ENCODE measurements around the gene AP4E1.
"Not testable (repeated sequence)": the region's sequence is repeated elsewhere in the genome, so short reads cannot be mapped to it uniquely, and the experiment has no call there.

The AP4E1 gene

DNA sequence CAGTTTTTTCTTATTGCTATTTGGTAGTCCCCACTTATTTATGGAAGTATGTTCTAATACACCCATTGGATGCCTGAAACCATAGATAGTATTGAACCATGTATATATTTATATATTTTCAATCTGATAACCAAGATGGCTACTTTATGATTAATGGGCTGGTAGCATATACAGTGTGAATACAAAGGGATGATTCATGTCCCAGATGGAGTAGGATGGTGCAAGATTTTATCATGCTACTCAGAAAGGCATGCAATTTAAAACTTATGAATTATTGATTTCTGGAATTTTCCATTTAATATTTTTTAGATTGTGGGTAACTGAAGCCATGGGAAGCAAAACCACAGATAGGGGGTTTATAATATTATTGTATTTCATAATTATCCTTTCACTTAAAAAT is 35.2 kb downstream of the AP4E1 start:
- H3K4me1 ChIP-seq (ENCODE audit: control insufficient read depth, insufficient read depth, low read length, unreplicated experiment) = peaks cover 39% of the 10 kb centered on the region
- H2AFZ ChIP-seq (ENCODE audit: low read length, unreplicated experiment) = no peak overlapping the region
- no peak overlapping the region for H3K4me3 ChIP-seq (ENCODE audit: low read depth, low read length)
- no peak overlapping the region for H3K27ac ChIP-seq (ENCODE audit: low read depth, low read length)
- peaks cover 18% of the 10 kb centered on the region for H3K36me3 ChIP-seq (ENCODE audit: insufficient read depth, low read length)
- H3K27me3 ChIP-seq (ENCODE audit: insufficient read depth, low read length) = no peaks in the 10 kb centered on the region
- H3K79me2 ChIP-seq (ENCODE audit: control insufficient read depth, insufficient read depth, low read length, unreplicated experiment) = no peaks in the 10 kb centered on the region

DNA sequence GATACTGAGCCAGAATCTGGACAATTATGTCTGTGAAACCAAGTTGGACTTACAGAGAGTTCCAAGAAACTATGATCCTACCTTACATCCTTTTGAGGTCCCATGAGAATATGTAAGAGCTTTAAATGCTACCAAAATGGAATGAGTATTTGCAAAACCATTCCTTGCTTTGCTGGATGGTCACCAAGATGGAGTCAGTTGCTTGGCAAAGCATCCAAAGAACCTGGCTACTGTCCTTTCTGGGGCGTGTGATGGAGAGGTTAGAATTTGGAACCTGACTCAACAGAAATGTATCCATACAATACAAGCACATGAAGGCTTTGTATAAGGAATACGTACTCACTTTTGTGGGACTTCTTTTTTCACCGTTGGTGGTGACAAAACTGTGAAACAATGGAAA is 36.2 kb downstream of the AP4E1 start:
- Histone ChIP-seq H3K36me3 (ENCODE audit: insufficient read depth, low read length) (peaks cover 22% of the 10 kb centered on the region), H2AFZ (ENCODE audit: low read length, unreplicated experiment) (no peak overlapping the region), H3K4me1 (ENCODE audit: control insufficient read depth, insufficient read depth, low read length, unreplicated experiment) (peaks cover 32% of the 10 kb centered on the region), H3K79me2 (ENCODE audit: control insufficient read depth, insufficient read depth, low read length, unreplicated experiment) (no peaks in the 10 kb centered on the region), H3K27ac (ENCODE audit: low read depth, low read length) (no peak overlapping the region), H3K4me3 (ENCODE audit: low read depth, low read length) (no peak overlapping the region), H3K27me3 (ENCODE audit: insufficient read depth, low read length) (no peaks in the 10 kb centered on the region)

DNA sequence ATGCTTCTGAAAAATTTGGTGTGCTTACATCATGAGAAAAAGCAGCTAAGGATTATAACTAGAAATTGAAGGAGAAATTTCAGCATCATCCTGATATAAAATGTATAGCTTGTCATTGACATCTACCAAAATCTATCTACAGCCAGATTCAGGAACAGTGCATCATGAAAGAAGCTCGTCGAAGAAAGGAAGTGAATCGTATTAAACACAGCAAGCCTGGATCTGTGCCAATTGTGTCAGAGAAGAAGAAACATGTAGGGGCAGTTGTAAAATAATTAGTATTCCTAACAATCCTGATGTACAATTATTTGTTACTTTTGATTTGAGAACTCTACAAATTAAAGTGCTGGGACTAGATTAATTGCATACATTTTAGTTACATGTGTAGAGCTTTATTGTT is 37.2 kb downstream of the AP4E1 start:
- Histone ChIP-seq H3K36me3 (ENCODE audit: insufficient read depth, low read length) (peaks cover 30% of the 10 kb centered on the region), H3K4me1 (ENCODE audit: control insufficient read depth, insufficient read depth, low read length, unreplicated experiment) (peaks cover 21% of the 10 kb centered on the region), H3K27ac (ENCODE audit: low read depth, low read length) (no peak overlapping the region), H3K27me3 (ENCODE audit: insufficient read depth, low read length) (no peaks in the 10 kb centered on the region), H3K4me3 (ENCODE audit: low read depth, low read length) (no peak overlapping the region), H2AFZ (ENCODE audit: low read length, unreplicated experiment) (no peak overlapping the region), H3K79me2 (ENCODE audit: control insufficient read depth, insufficient read depth, low read length, unreplicated experiment) (no peaks in the 10 kb centered on the region)

DNA sequence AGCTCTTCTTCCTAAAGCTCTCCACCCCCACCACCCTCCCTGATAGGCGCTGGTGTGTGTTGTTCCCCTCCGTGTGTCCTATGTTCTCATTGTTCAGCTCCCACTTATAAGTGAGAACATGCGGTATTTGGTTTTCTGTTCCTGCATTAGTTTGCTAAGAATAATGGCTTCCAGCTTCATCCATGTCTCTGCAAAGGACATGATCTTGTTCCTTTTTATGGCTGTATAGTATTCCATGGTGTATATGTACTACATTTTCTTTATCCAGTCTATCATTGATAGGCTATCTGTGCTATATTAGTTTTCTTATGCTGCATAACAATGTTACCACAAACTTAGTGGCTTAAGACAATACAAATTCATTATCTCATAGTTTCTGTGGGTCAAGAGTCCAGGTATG is 42.3 kb downstream of the AP4E1 start:
- H3K36me3 ChIP-seq (ENCODE audit: insufficient read depth, low read length) = peaks cover 41% of the 10 kb centered on the region
- H2AFZ ChIP-seq (ENCODE audit: low read length, unreplicated experiment); H3K27me3 ChIP-seq (ENCODE audit: insufficient read depth, low read length): not testable (repeated sequence)

DNA sequence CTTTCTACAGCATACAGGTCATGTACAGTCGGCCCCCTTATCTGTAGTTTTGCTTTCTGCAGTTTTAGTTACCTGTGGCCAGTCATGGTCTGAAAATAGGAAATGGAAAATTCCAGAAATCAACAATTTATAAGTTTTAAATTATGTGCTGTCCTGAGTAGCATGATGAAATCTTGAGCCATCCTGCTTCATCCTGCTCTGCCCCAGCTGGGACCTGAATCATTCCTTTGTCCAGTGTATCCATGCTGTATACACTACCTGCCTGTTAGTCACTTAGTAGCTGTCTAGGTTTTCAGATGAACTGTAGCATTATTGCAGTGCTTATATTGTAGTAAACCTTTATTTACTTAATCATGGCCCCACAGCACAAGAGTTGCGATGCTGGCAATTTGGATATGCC is 44.8 kb downstream of the AP4E1 start:
- Histone ChIP-seq H3K27ac (ENCODE audit: low read depth, low read length) (no peak overlapping the region), H3K79me2 (ENCODE audit: control insufficient read depth, insufficient read depth, low read length, unreplicated experiment) (peaks cover 7% of the 10 kb centered on the region), H3K27me3 (ENCODE audit: insufficient read depth, low read length) (no peaks in the 10 kb centered on the region), H3K4me3 (ENCODE audit: low read depth, low read length) (no peak overlapping the region), H3K4me1 (ENCODE audit: control insufficient read depth, insufficient read depth, low read length, unreplicated experiment) (no peaks in the 10 kb centered on the region), H3K36me3 (ENCODE audit: insufficient read depth, low read length) (peaks cover 60% of the 10 kb centered on the region), H2AFZ (ENCODE audit: low read length, unreplicated experiment) (no peak overlapping the region)

More for the DNA sequence above, 42.3 kb downstream of the AP4E1 start:
- not testable (repeated sequence) for H3K27ac ChIP-seq (ENCODE audit: low read depth, low read length); H3K4me1 ChIP-seq (ENCODE audit: control insufficient read depth, insufficient read depth, low read length, unreplicated experiment); H3K79me2 ChIP-seq (ENCODE audit: control insufficient read depth, insufficient read depth, low read length, unreplicated experiment); H3K4me3 ChIP-seq (ENCODE audit: low read depth, low read length)

DNA sequence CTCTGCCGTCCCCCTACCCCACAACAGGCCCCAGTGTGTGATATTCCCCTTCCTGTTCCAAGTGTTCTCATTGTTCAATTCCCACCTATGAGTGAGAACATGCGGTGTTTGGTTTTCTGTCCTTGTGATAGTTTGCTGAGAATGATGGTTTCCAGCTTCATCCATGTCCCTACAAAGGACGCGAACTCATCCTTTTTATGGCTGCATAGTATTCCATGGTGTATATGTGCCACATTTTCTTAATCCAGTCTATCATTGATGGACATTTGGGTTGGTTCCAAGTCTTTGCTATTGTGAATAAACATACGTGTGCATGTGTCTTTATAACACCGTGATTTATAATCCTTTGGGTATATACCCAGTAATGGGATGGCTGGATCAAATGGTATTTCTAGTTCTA is 46.4 kb downstream of the AP4E1 start:
- H2AFZ ChIP-seq (ENCODE audit: low read length, unreplicated experiment); H3K27me3 ChIP-seq (ENCODE audit: insufficient read depth, low read length); H3K4me1 ChIP-seq (ENCODE audit: control insufficient read depth, insufficient read depth, low read length, unreplicated experiment); H3K27ac ChIP-seq (ENCODE audit: low read depth, low read length); H3K79me2 ChIP-seq (ENCODE audit: control insufficient read depth, insufficient read depth, low read length, unreplicated experiment); H3K4me3 ChIP-seq (ENCODE audit: low read depth, low read length): not testable (repeated sequence)
- peaks cover 70% of the 10 kb centered on the region for H3K36me3 ChIP-seq (ENCODE audit: insufficient read depth, low read length)

DNA sequence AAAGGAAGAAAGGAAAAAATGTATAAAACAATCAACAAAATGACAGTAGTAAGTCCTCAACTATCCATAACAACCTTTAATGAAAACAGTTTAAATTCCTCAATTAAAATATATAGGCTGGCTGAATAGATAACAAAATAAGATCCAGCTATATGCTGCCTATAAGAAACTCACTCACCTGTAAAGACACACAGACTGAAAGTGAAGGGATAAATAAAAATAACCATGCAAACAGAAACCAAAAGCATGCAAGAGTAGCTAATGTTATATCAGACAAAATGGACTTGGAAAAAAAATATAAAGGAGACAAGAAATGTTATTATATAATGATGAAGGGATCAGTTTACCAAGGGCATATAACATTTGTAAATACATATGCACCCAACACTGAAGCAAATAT is 51.2 kb downstream of the AP4E1 start:
- no peaks in the 10 kb centered on the region for H3K4me1 ChIP-seq (ENCODE audit: control insufficient read depth, insufficient read depth, low read length, unreplicated experiment)
- no peaks in the 10 kb centered on the region for H3K27me3 ChIP-seq (ENCODE audit: insufficient read depth, low read length)
- no peak overlapping the region for H2AFZ ChIP-seq (ENCODE audit: low read length, unreplicated experiment)
- H3K79me2 ChIP-seq (ENCODE audit: control insufficient read depth, insufficient read depth, low read length, unreplicated experiment) = peaks cover 2% of the 10 kb centered on the region
- H3K4me3 ChIP-seq (ENCODE audit: low read depth, low read length) = no peak overlapping the region
- H3K36me3 ChIP-seq (ENCODE audit: insufficient read depth, low read length) = peaks cover 82% of the 10 kb centered on the region
- H3K27ac ChIP-seq (ENCODE audit: low read depth, low read length) = no peak overlapping the region

DNA sequence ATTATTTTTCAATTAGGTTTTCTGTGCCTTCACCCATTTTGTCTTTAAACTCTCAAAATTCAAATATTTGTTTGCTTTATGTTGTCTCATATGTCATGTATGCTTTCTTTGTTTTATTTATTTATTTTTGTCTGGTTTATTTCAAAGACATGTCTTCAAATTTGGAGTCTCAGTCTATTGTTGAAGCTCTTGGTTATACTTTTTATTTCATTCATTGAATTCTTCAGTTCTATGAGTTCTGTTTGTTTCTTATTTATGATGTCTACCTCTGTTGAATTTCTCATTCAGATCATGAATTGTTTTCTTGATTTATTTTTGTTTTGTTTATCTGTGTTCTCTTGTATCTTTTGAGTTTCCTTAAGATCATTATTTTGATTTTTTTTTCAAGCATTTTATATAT is 55.6 kb downstream of the AP4E1 start:
- Histone ChIP-seq H3K36me3 (ENCODE audit: insufficient read depth, low read length) (peaks cover 58% of the 10 kb centered on the region), H3K79me2 (ENCODE audit: control insufficient read depth, insufficient read depth, low read length, unreplicated experiment) (peaks cover 3% of the 10 kb centered on the region), H3K27me3 (ENCODE audit: insufficient read depth, low read length) (no peaks in the 10 kb centered on the region), H2AFZ (ENCODE audit: low read length, unreplicated experiment) (no peak overlapping the region), H3K27ac (ENCODE audit: low read depth, low read length) (no peak overlapping the region), H3K4me1 (ENCODE audit: control insufficient read depth, insufficient read depth, low read length, unreplicated experiment) (no peaks in the 10 kb centered on the region), H3K4me3 (ENCODE audit: low read depth, low read length) (no peak overlapping the region)

DNA sequence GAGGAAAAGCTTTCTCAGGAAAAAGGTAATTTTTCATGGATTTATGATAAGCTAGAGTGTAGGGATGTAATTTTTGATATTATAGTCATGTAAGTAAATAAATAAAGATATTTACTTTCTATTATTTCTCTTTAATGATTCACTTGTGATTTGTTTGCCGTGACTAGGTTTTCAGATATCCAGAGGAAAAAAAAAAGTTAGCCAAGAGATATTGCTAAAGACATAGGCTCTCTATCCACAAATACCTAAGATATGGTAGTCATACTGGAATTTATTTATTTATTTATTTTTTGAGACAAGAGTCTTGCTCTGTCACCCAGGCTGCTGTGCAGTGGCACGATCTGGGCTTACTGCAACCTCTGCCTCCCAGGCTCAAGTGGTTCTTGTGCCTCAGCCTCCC is 59.9 kb downstream of the AP4E1 start:
- H3K27ac ChIP-seq (ENCODE audit: low read depth, low read length) = no peak overlapping the region
- H3K4me3 ChIP-seq (ENCODE audit: low read depth, low read length) = no peak overlapping the region
- no peaks in the 10 kb centered on the region for H3K27me3 ChIP-seq (ENCODE audit: insufficient read depth, low read length)
- H2AFZ ChIP-seq (ENCODE audit: low read length, unreplicated experiment) = no peak overlapping the region
- no peaks in the 10 kb centered on the region for H3K4me1 ChIP-seq (ENCODE audit: control insufficient read depth, insufficient read depth, low read length, unreplicated experiment)
- peaks cover 3% of the 10 kb centered on the region for H3K79me2 ChIP-seq (ENCODE audit: control insufficient read depth, insufficient read depth, low read length, unreplicated experiment)
- peaks cover 58% of the 10 kb centered on the region for H3K36me3 ChIP-seq (ENCODE audit: insufficient read depth, low read length)

DNA sequence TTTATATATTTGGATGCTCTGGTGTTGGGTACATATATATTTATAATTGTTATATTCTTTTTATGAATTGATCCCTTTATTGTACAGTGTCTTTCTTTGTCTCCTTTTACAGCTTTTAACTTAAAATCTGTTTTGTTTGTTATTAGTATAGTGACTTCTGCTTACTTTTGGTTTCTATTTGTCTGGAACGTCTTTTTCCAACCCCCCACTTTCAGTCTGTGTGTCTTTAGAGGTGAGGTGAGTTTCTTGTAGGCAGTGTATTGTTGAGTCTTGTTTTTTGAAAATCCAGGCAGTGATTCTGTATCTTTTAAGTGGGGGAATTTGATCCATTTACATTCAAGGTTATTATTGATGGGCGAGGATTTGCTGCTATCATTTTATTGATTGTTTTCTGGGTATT is 62.0 kb downstream of the AP4E1 start:
- Histone ChIP-seq H3K4me1 (ENCODE audit: control insufficient read depth, insufficient read depth, low read length, unreplicated experiment) (no peaks in the 10 kb centered on the region), H3K27ac (ENCODE audit: low read depth, low read length) (no peak overlapping the region), H2AFZ (ENCODE audit: low read length, unreplicated experiment) (no peak overlapping the region), H3K36me3 (ENCODE audit: insufficient read depth, low read length) (peaks cover 62% of the 10 kb centered on the region), H3K4me3 (ENCODE audit: low read depth, low read length) (no peak overlapping the region), H3K79me2 (ENCODE audit: control insufficient read depth, insufficient read depth, low read length, unreplicated experiment) (no peaks in the 10 kb centered on the region), H3K27me3 (ENCODE audit: insufficient read depth, low read length) (no peaks in the 10 kb centered on the region)

DNA sequence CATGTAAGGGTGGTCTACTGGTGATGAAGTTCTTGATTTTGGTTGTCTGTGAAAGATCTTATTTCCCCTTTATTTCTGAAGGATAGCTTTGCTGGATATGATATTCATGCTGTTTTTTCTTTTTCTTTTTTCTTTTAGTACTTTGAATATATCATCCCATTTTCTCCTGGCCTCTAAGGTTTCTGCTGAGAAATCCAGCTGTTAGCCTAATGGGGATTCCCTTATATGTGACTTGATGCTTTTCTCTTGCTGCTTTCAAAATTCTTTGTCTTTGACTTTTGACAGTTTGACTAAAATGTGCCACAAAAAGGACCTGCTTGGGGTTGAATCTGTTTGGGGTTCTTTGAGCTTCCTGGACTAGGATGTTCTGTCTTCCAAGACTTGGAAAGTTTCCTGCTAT is 62.6 kb downstream of the AP4E1 start:
- no peak overlapping the region for H2AFZ ChIP-seq (ENCODE audit: low read length, unreplicated experiment)
- no peaks in the 10 kb centered on the region for H3K79me2 ChIP-seq (ENCODE audit: control insufficient read depth, insufficient read depth, low read length, unreplicated experiment)
- no peak overlapping the region for H3K27ac ChIP-seq (ENCODE audit: low read depth, low read length)
- no peaks in the 10 kb centered on the region for H3K27me3 ChIP-seq (ENCODE audit: insufficient read depth, low read length)
- H3K36me3 ChIP-seq (ENCODE audit: insufficient read depth, low read length) = peaks cover 68% of the 10 kb centered on the region
- H3K4me3 ChIP-seq (ENCODE audit: low read depth, low read length) = no peak overlapping the region
- H3K4me1 ChIP-seq (ENCODE audit: control insufficient read depth, insufficient read depth, low read length, unreplicated experiment) = no peaks in the 10 kb centered on the region

DNA sequence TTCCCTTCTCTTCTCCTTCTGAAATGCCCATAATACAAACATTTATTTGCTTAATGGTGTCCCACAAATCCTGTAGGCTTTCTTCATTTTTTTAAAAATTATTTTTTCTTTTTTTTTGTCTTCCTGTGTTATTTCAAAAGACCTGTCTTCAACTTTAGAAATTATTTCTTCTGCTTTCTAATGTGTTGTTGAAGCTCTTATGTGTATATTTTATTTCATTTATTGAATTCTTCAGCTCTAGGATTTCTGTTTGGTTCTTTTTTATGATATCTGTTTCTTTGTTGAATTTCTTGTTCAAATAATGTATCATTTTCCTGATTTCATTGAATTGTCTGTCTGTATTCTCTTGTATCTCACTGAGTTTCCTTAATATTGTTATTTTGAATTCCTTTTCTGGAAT is 63.1 kb downstream of the AP4E1 start:
- H3K36me3 ChIP-seq (ENCODE audit: insufficient read depth, low read length) = peaks cover 69% of the 10 kb centered on the region
- H3K27ac ChIP-seq (ENCODE audit: low read depth, low read length) = no peak overlapping the region
- H3K4me1 ChIP-seq (ENCODE audit: control insufficient read depth, insufficient read depth, low read length, unreplicated experiment) = no peaks in the 10 kb centered on the region
- no peak overlapping the region for H2AFZ ChIP-seq (ENCODE audit: low read length, unreplicated experiment)
- no peaks in the 10 kb centered on the region for H3K79me2 ChIP-seq (ENCODE audit: control insufficient read depth, insufficient read depth, low read length, unreplicated experiment)
- H3K4me3 ChIP-seq (ENCODE audit: low read depth, low read length) = no peak overlapping the region
- H3K27me3 ChIP-seq (ENCODE audit: insufficient read depth, low read length) = no peaks in the 10 kb centered on the region
